PFSK-1 (cell line): Measurements from ENCODE around the gene PALLD.

Experiments
- FOXP2 ChIP-seq: optimal IDR thresholded peaks from 2 replicates; pipeline ENCODE3; 2011; ENCODE audit warnings: borderline replicate concordance, control low read depth, inconsistent platforms; ENCODE audit not compliant: insufficient read depth; ENCODE audit errors: extremely low read length, extremely low read depth
- POLR2AphosphoS5 ChIP-seq: IDR thresholded peaks from 2 replicates; pipeline ENCODE4 v1.6.1; 2012; ENCODE audit warnings: low read depth, mild to moderate bottlenecking, control low read depth, low read length, moderate library complexity
- SIN3A ChIP-seq: IDR thresholded peaks from 2 replicates; pipeline ENCODE4 v1.6.1; 2012; ENCODE audit warnings: mild to moderate bottlenecking, low read length, moderate library complexity, borderline replicate concordance; ENCODE audit not compliant: insufficient read depth
- TAF1 ChIP-seq: IDR thresholded peaks from 2 replicates; pipeline ENCODE4 v1.6.1; 2012; ENCODE audit warnings: low read length, control low read depth, borderline replicate concordance; ENCODE audit not compliant: insufficient read depth
- TF ChIP-seq, protein P1 (sequence below), 2 experiments: IDR thresholded peaks; 2 replicates each; pipeline versions ENCODE4 v1.6.1 to v1.8.0; 2011 to 2012; ENCODE audit warnings: low read depth in 2 of 2, low read length in 2 of 2, control low read depth in 1 of 2, inconsistent platforms in 1 of 2, mild to moderate bottlenecking in 1 of 2, moderate library complexity in 1 of 2; ENCODE audit not compliant: insufficient read depth in 1 of 2

PALLD gene

DNA sequence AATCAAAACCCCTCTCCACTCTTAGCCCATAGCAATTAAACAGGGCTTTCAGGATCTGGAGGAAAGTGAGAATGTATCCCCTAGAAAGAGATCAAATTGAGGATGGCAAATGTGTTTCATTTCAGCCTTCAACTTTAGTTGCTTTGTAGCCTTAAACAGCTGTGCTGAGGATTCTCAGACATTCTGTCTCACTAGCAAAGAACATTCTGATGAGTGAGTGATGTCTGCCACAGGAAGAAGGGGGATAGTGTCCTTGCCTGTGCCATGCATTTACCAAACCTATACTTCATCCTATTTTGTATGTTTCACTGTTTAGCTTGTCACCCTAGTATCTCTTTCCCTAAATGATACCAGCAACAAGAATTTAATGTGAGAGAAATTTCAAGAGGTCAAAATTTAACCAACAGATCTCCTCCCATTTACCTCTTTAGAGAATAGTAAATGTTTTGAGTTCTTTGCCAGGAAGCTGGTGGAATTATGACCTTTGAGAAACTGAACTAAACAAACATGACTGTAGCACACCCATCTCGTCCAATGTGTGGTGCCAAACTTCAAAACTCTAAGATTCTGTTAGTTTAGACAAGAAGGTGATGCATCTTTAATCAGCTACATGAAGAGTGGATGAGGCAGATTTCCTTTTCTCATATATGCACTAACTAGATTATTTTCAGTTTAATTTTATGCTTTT is 165.6 kb downstream of the PALLD start:
- TF ChIP-seq FOXP2 (no peak), TAF1 (no peak), POLR2AphosphoS5 (no peak), SIN3A (no peak)
- TF ChIP-seq, protein P1, sequence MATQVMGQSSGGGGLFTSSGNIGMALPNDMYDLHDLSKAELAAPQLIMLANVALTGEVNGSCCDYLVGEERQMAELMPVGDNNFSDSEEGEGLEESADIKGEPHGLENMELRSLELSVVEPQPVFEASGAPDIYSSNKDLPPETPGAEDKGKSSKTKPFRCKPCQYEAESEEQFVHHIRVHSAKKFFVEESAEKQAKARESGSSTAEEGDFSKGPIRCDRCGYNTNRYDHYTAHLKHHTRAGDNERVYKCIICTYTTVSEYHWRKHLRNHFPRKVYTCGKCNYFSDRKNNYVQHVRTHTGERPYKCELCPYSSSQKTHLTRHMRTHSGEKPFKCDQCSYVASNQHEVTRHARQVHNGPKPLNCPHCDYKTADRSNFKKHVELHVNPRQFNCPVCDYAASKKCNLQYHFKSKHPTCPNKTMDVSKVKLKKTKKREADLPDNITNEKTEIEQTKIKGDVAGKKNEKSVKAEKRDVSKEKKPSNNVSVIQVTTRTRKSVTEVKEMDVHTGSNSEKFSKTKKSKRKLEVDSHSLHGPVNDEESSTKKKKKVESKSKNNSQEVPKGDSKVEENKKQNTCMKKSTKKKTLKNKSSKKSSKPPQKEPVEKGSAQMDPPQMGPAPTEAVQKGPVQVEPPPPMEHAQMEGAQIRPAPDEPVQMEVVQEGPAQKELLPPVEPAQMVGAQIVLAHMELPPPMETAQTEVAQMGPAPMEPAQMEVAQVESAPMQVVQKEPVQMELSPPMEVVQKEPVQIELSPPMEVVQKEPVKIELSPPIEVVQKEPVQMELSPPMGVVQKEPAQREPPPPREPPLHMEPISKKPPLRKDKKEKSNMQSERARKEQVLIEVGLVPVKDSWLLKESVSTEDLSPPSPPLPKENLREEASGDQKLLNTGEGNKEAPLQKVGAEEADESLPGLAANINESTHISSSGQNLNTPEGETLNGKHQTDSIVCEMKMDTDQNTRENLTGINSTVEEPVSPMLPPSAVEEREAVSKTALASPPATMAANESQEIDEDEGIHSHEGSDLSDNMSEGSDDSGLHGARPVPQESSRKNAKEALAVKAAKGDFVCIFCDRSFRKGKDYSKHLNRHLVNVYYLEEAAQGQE (IDR thresholded peaks at IDR 0.05; ENCODE audit: insufficient read depth in 1 of 2, low read depth in 2 of 2, low read length in 2 of 2), result no peak

DNA sequence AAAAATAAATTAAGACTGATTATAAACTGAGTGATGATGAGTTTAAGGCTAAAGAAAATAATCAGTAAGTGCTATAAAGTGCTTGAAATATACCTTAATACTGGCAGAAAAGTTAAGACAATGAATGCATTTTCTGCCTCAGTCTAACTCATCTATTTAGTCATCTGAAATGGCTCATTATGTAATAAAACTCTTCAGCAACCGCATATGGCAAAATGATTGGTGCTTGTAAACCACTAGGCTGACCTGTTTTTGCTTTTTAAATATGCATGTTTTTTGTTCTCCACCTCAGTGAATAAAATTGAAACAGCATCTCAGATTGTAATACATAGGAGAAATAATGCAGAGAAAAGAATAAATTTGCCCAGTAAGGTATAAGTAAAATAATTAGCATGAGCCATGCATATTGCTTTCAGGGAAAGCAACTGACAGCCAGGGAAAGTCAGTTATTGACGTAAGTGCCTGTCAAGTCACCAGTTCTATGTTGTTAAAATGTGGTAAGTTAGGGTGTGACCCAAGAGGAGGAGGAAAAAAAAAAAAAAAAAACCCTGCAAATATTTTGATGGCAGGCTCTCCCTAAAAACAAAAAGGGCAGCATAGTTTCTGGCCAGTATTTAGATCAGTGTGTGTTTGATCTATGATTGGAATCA is 167.5 kb downstream of the PALLD start:
- TF ChIP-seq POLR2AphosphoS5 (no peak), TAF1 (no peak), SIN3A (no peak), FOXP2 (no peak)
- TF ChIP-seq, protein P1 (IDR thresholded peaks at IDR 0.05; ENCODE audit: insufficient read depth in 1 of 2, low read depth in 2 of 2, low read length in 2 of 2), result no peak

DNA sequence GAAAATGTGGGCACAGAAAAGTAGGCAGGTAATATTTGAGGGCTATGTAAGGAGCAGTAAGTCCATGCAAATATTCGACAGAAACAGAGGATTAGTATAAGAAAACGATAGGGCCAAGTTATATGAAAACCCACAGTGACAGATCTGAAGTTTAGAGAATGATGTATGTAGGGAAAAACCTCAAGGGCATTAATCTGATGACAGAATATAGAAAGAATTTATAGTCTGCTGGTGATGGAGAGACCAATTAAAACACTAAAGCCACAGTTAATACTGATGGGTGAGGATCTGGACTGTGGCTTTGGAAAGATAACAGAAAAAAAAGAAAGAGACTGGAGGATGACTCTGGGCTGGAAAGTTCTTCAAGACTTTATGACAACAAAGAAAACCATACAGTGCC is 169.7 kb downstream of the PALLD start:
- no peak for TF ChIP-seq SIN3A
- TF ChIP-seq TAF1, result no peak
- no peak for TF ChIP-seq FOXP2
- no peak for TF ChIP-seq POLR2AphosphoS5
- TF ChIP-seq, protein P1 (IDR thresholded peaks at IDR 0.05; ENCODE audit: insufficient read depth in 1 of 2, low read depth in 2 of 2, low read length in 2 of 2), result no peak

DNA sequence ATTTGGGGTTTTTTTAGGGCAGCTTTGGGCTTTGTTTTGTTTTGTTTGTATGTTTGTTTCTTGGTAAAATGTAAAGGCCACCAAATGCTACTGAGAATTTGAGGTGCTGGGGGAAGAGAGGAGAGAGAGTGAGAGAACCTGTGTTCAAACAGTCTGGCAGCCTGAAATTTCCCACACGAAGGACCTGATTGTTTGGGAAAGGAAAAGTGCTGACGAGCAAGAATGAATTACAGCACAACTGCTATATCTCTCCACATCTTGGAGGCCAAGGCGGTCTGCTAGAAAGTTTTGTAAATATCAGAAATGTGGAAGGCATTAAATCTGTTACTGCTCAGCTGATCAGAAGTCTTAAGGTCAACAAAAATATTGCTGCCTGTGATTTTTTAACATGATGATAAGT is 170.5 kb downstream of the PALLD start:
- TF ChIP-seq SIN3A (no peak), TAF1 (no peak), FOXP2 (no peak), POLR2AphosphoS5 (no peak)
- TF ChIP-seq, protein P1 (IDR thresholded peaks at IDR 0.05; ENCODE audit: insufficient read depth in 1 of 2, low read depth in 2 of 2, low read length in 2 of 2), result no peak
